PC-9 (cell line): ENCODE results near the gene SEMA3B. TPM values are rescaled to one million over a fixed set of nuclear protein-coding genes. Genes with fewer than 3 reads are reported as not detected.

Experiments used
- BruUV-seq: library from RNA; stranded (reverse); fragments of 400-500 nt; replicated peaks from 2 replicates; lab custom pipeline; 2021; lab: Mats Ljungman, UMichigan
- CTCF ChIA-PET: fragments of 300-600 bp; sonication (Branson Sonifier 250); formaldehyde crosslinking; loops from one replicate; lab custom pipeline; 2022; ENCODE audit warnings: antibody characterized with exemption; lab: Charles Lee
- POLR2A ChIA-PET: fragments of 300-600 bp; sonication (Branson Sonifier 250); formaldehyde crosslinking; loops from one replicate; lab custom pipeline; 2022; ENCODE audit warnings: antibody characterized with exemption; ENCODE audit not compliant: unreplicated experiment; lab: Charles Lee
- DNase-seq, 2 experiments: peaks; one replicate each; pipeline versions ENCODE4 v3.0.0 to v3.0.0-alpha.2; 2015 to 2022; ENCODE audit warnings: mixed read lengths in 1 of 2
- H2AFZ ChIP-seq: fragments of 200-600 bp; sonication (generic); 2 replicates; pipeline ENCODE4 v1.8.1; 2017; ENCODE audit warnings: antibody characterized with exemption
- H3F3A ChIP-seq: fragments of 200-600 bp; sonication (generic); 2 replicates; pipeline ENCODE4 v1.8.1; 2017; ENCODE audit warnings: antibody characterized with exemption, mild to moderate bottlenecking, low read depth; ENCODE audit not compliant: insufficient read depth
- H3K27ac ChIP-seq: fragments of 200-600 bp; sonication (generic); 2 replicates; pipeline ENCODE4 v1.6.1; 2016; ENCODE audit warnings: mixed run types
- H3K27me3 ChIP-seq: fragments of 200-600 bp; sonication (generic); 2 replicates; pipeline ENCODE4 v1.6.1; 2016; ENCODE audit warnings: low read depth, mixed run types; ENCODE audit not compliant: insufficient read depth
- H3K36me3 ChIP-seq: fragments of 200-600 bp; sonication (generic); 2 replicates; pipeline ENCODE4 v1.6.1; 2016; ENCODE audit warnings: low read depth, mixed run types
- H3K4me1 ChIP-seq: fragments of 200-600 bp; sonication (generic); replicated peaks from 2 replicates; pipeline ENCODE4 v1.6.1; 2016; ENCODE audit warnings: mixed run types; ENCODE audit not compliant: insufficient read depth
- H3K4me2 ChIP-seq: fragments of 200-600 bp; sonication (generic); 2 replicates; pipeline ENCODE4 v1.6.1; 2017; ENCODE audit warnings: mixed run types
- H3K4me3 ChIP-seq: fragments of 200-600 bp; sonication (generic); 2 replicates; pipeline ENCODE4 v1.6.1; 2016; ENCODE audit warnings: mixed run types
- H3K79me2 ChIP-seq: fragments of 200-600 bp; sonication (generic); 2 replicates; pipeline ENCODE4 v1.6.1; 2017; ENCODE audit warnings: low read depth, mixed run types
- H3K9me2 ChIP-seq: fragments of 200-600 bp; sonication (generic); 2 replicates; pipeline ENCODE4 v1.8.1; 2017; ENCODE audit warnings: mild to moderate bottlenecking; ENCODE audit not compliant: insufficient read depth
- H3K9me3 ChIP-seq: fragments of 200-600 bp; sonication (generic); 2 replicates; pipeline ENCODE4 v1.8.1; 2016; ENCODE audit warnings: low read depth; ENCODE audit not compliant: insufficient read depth
- H4K20me1 ChIP-seq: fragments of 200-600 bp; sonication (generic); 2 replicates; pipeline ENCODE4 v1.8.1; 2017; ENCODE audit not compliant: insufficient read depth
- CTCF ChIP-seq: fragments of 200-600 bp; sonication (generic); conservative IDR thresholded peaks from 2 replicates; pipeline ENCODE4 v1.6.1; 2017; ENCODE audit warnings: mixed run types, antibody characterized with exemption, mild to moderate bottlenecking, moderate library complexity
- EZH2 ChIP-seq: fragments of 200-600 bp; sonication (generic); IDR thresholded peaks from 2 replicates; pipeline ENCODE4 v1.8.0; 2017; ENCODE audit warnings: antibody characterized with exemption, low read depth
- intact Hi-C: fragments of 100-400 bp; cut with micrococcal nuclease; formaldehyde crosslinking; loops from one replicate; pipeline ENCODE4 v1.10.0; 2022; ENCODE audit not compliant: unreplicated experiment
- total RNA-seq: library from RNA; stranded (reverse); gene quantifications from 2 replicates; pipeline ENCODE4 v1.2.3, GENCODE V29; 2021

Gene SEMA3B
- total RNA-seq, 1 experiment from 2014 or later: 52.4 TPM

GRCh38 chr3:50229490-50229889 lies 39.5 kb upstream of the SEMA3B start:
- ChIA-PET CTCF (no interaction called here), POLR2A (no interaction called here)
- BruUV-seq: no TSS peak
- intact Hi-C loops: loop anchor here (5.0 kb wide), 1 partner anchor 108 kb away; no protein-coding TSS in a partner anchor
- no peak for TF ChIP-seq EZH2
- TF ChIP-seq CTCF: no peak
- Histone ChIP-seq H3K9me2 (no peaks in the 10 kb centered on the region), H3K36me3 (no peaks in the 10 kb centered on the region), H3K9me3 (no peaks in the 10 kb centered on the region), H3K79me2 (no peaks in the 10 kb centered on the region), H3K4me3 (no peak overlapping the region), H3K27ac (no peak overlapping the region), H2AFZ (no peak overlapping the region), H3K27me3 (no peaks in the 10 kb centered on the region), H3F3A (peaks cover 13% of the 10 kb centered on the region; the same call in 1 of the 2 replicates), H3K4me2 (no peak overlapping the region), H4K20me1 (no peaks in the 10 kb centered on the region), H3K4me1 (peaks cover 12% of the 10 kb centered on the region)
- no peak for DNase-seq

- intact Hi-C loops: no loop called here
- H3K9me3 ChIP-seq: no peaks in the 10 kb centered on the region
- ChIA-PET CTCF (no interaction called here), POLR2A (no interaction called here)
- TF ChIP-seq EZH2: no peak
- no peak for TF ChIP-seq CTCF
- H3F3A ChIP-seq: peaks cover 13% of the 10 kb centered on the region; the same call in 1 of the 2 replicates
- BruUV-seq: no TSS peak
- no peaks in the 10 kb centered on the region for H3K79me2 ChIP-seq
- no peak overlapping the region for H3K4me2 ChIP-seq
- H3K4me3 ChIP-seq: no peak overlapping the region
- no peaks in the 10 kb centered on the region for H4K20me1 ChIP-seq
- no peak overlapping the region for H2AFZ ChIP-seq
- H3K27ac ChIP-seq: no peak overlapping the region
- H3K4me1 ChIP-seq: peaks cover 17% of the 10 kb centered on the region
- DNase-seq: no peak
- H3K9me2 ChIP-seq: no peaks in the 10 kb centered on the region
- H3K27me3 ChIP-seq: no peaks in the 10 kb centered on the region
- no peaks in the 10 kb centered on the region for H3K36me3 ChIP-seq
Measured at GRCh38 chr3:50230104-50230793, 38.7 kb upstream of the SEMA3B start.

GRCh38 chr3:50230794-50231125 lies 38.2 kb upstream of the SEMA3B start:
- intact Hi-C loops: no loop called here
- H2AFZ ChIP-seq: no peak overlapping the region
- no peaks in the 10 kb centered on the region for H3K27me3 ChIP-seq
- H3K79me2 ChIP-seq: no peaks in the 10 kb centered on the region
- H3K9me2 ChIP-seq: no peaks in the 10 kb centered on the region
- POLR2A ChIA-PET: no interaction called here
- BruUV-seq: no TSS peak
- no peak for TF ChIP-seq CTCF
- no peak for TF ChIP-seq EZH2
- H4K20me1 ChIP-seq: no peaks in the 10 kb centered on the region
- no peaks in the 10 kb centered on the region for H3K9me3 ChIP-seq
- no peak overlapping the region for H3K4me3 ChIP-seq
- CTCF ChIA-PET: no interaction called here
- H3K27ac ChIP-seq: no peak overlapping the region
- H3K4me1 ChIP-seq: peaks cover 20% of the 10 kb centered on the region
- H3F3A ChIP-seq: peaks cover 13% of the 10 kb centered on the region; the same call in 1 of the 2 replicates
- no peak overlapping the region for H3K4me2 ChIP-seq
- no peak for DNase-seq
- no peaks in the 10 kb centered on the region for H3K36me3 ChIP-seq
